ENCODE measurements around the gene AP2B1.

DNA sequence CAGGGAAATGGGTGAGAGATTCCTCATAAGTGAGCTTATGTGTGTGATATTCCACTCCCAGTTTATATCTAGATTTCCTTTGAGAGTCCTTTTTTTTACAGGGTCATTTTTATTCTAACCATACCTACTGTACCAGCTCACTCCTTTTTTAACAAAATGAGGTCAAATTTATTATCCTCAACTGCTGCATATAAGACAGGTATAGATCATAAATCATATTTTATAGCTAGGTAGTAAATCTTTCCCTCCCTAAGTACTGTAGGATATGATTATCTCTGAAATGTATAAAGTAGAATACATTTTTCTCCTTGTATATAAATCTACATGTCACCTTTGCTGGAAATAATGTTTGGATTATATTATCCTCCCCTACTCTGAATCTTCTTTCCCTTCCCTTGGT, 31.5 kb downstream of the AP2B1 start:
- TF ChIP-seq, protein P1, sequence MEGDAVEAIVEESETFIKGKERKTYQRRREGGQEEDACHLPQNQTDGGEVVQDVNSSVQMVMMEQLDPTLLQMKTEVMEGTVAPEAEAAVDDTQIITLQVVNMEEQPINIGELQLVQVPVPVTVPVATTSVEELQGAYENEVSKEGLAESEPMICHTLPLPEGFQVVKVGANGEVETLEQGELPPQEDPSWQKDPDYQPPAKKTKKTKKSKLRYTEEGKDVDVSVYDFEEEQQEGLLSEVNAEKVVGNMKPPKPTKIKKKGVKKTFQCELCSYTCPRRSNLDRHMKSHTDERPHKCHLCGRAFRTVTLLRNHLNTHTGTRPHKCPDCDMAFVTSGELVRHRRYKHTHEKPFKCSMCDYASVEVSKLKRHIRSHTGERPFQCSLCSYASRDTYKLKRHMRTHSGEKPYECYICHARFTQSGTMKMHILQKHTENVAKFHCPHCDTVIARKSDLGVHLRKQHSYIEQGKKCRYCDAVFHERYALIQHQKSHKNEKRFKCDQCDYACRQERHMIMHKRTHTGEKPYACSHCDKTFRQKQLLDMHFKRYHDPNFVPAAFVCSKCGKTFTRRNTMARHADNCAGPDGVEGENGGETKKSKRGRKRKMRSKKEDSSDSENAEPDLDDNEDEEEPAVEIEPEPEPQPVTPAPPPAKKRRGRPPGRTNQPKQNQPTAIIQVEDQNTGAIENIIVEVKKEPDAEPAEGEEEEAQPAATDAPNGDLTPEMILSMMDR (IDR thresholded peaks at IDR 0.05): no peak
- no peak for TF ChIP-seq POLR2A (IDR thresholded peaks at IDR 0.05)

Data from right lobe of liver (tissue), 4 donors.